IMR-90 (cell line): ENCODE measurements around the gene PPIL6.

ENCODE experiments used
- BHLHE40 ChIP-seq: fragments of 150-350 bp; IDR thresholded peaks from 2 replicates; pipeline ENCODE4 v1.6.1; 2016; ENCODE audit warnings: mild to moderate bottlenecking, low read depth, low read length
- CEBPB ChIP-seq: IDR thresholded peaks from 2 replicates; pipeline ENCODE4 v1.6.1; 2012; ENCODE audit warnings: low read depth, low read length, improper control_type of control experiment
- CHD1 ChIP-seq: IDR thresholded peaks from 2 replicates; pipeline ENCODE4 v1.6.1; 2012; ENCODE audit warnings: low read depth, low read length, improper control_type of control experiment
- CTCF ChIP-seq: conservative IDR thresholded peaks from 2 replicates; pipeline ENCODE4 v1.5.1; 2012; ENCODE audit warnings: mild to moderate bottlenecking, low read depth, low read length, improper control_type of control experiment
- ELK1 ChIP-seq: fragments of 150-350 bp; IDR thresholded peaks from 2 replicates; pipeline ENCODE4 v1.6.1; 2016; ENCODE audit warnings: low read depth, mild to moderate bottlenecking, low read length, moderate library complexity, borderline replicate concordance
- MAFK ChIP-seq: IDR thresholded peaks from 2 replicates; pipeline ENCODE4 v1.6.1; 2012; ENCODE audit warnings: low read depth, low read length, improper control_type of control experiment
- MAZ ChIP-seq: IDR thresholded peaks from 2 replicates; pipeline ENCODE4 v1.6.1; 2012; ENCODE audit warnings: low read depth, mild to moderate bottlenecking, low read length, improper control_type of control experiment, moderate library complexity, borderline replicate concordance
- MXI1 ChIP-seq: IDR thresholded peaks from 2 replicates; pipeline ENCODE4 v1.6.1; 2012; ENCODE audit warnings: low read depth, mild to moderate bottlenecking, low read length, moderate library complexity, borderline replicate concordance
- NFE2L2 ChIP-seq: fragments of 150-350 bp; IDR thresholded peaks from 2 replicates; pipeline ENCODE4 v1.6.1; 2016; ENCODE audit warnings: low read depth, mild to moderate bottlenecking, low read length
- POLR2A ChIP-seq: IDR thresholded peaks from 2 replicates; pipeline ENCODE4 v1.6.1; 2012; ENCODE audit warnings: mild to moderate bottlenecking, low read depth, low read length
- RAD21 ChIP-seq: IDR thresholded peaks from 2 replicates; pipeline ENCODE4 v1.6.1; 2012; ENCODE audit warnings: low read length, improper control_type of control experiment
- RFX5 ChIP-seq: IDR thresholded peaks from 2 replicates; pipeline ENCODE4 v1.8.0; 2012; ENCODE audit warnings: low read depth, mild to moderate bottlenecking, low read length, moderate library complexity
- SMC3 ChIP-seq: fragments of 150-350 bp; IDR thresholded peaks from 2 replicates; pipeline ENCODE4 v1.6.1; 2016; ENCODE audit warnings: low read depth, mild to moderate bottlenecking, antibody characterized with exemption, low read length, moderate library complexity
- USF2 ChIP-seq: fragments of 150-350 bp; IDR thresholded peaks from 2 replicates; pipeline ENCODE4 v1.6.1; 2017; ENCODE audit warnings: mild to moderate bottlenecking, antibody characterized with exemption, low read length, low read depth

- no peak for TF ChIP-seq SMC3
- TF ChIP-seq CTCF, result no peak
- no peak for TF ChIP-seq MAFK
- TF ChIP-seq RAD21, result no peak
- TF ChIP-seq ELK1, result no peak
- no peak for TF ChIP-seq NFE2L2
- TF ChIP-seq POLR2A, result no peak
- TF ChIP-seq MAZ, result no peak
- TF ChIP-seq RFX5, result no peak
- no peak for TF ChIP-seq BHLHE40
- TF ChIP-seq MXI1, result no peak
- TF ChIP-seq USF2, result no peak
- no peak for TF ChIP-seq CEBPB
- no peak for TF ChIP-seq CHD1
Measured at GRCh38 chr6:109485266-109485935, 45.0 kb upstream of the PPIL6 start.
